Smooth muscle cell (in vitro differentiated cells): ENCODE results near the gene RASL12. TPM values are rescaled to one million over a fixed set of nuclear protein-coding genes. Genes with fewer than 3 reads are reported as not detected.

Source experiments
- DNase-seq: peaks from one replicate; lab custom pipeline; 2025; ENCODE audit not compliant: unreplicated experiment; lab: John Stamatoyannopoulos, UW
- H2AFZ ChIP-seq: fragments of 200-600 bp; sonication (generic); 2 replicates; pipeline ENCODE4 v1.6.0; 2016; ENCODE audit warnings: antibody characterized with exemption, low read depth, mild to moderate bottlenecking
- H3F3A ChIP-seq: fragments of 200-600 bp; sonication (generic); 2 replicates; pipeline ENCODE4 v1.6.0; 2017; ENCODE audit warnings: antibody characterized with exemption, low read depth
- H3K27ac ChIP-seq: fragments of 200-600 bp; sonication (generic); 2 replicates; pipeline ENCODE4 v1.5.1; 2016; ENCODE audit warnings: low read depth, mild to moderate bottlenecking
- H3K27me3 ChIP-seq: fragments of 200-600 bp; sonication (generic); 2 replicates; pipeline ENCODE4 v1.6.1; 2016; ENCODE audit warnings: low read depth, mild to moderate bottlenecking
- H3K36me3 ChIP-seq: fragments of 200-600 bp; sonication (generic); 2 replicates; pipeline ENCODE4 v1.5.1; 2016; ENCODE audit warnings: low read depth
- H3K4me1 ChIP-seq: fragments of 200-600 bp; sonication (generic); 2 replicates; pipeline ENCODE4 v1.5.1; 2016; ENCODE audit warnings: low read depth
- H3K4me2 ChIP-seq: fragments of 200-600 bp; sonication (generic); 2 replicates; pipeline ENCODE4 v1.6.0; 2016; ENCODE audit warnings: mild to moderate bottlenecking
- H3K4me3 ChIP-seq: fragments of 200-600 bp; sonication (generic); 2 replicates; pipeline ENCODE4 v1.5.1; 2016; ENCODE audit warnings: mild to moderate bottlenecking
- H3K79me2 ChIP-seq: fragments of 200-600 bp; sonication (generic); 2 replicates; pipeline ENCODE4 v1.6.0; 2016; ENCODE audit warnings: low read depth, mild to moderate bottlenecking
- H3K9ac ChIP-seq: fragments of 200-600 bp; sonication (generic); 2 replicates; pipeline ENCODE4 v1.6.0; 2016; ENCODE audit warnings: low read depth
- H3K9me3 ChIP-seq: fragments of 200-600 bp; sonication (generic); replicated peaks from 2 replicates; pipeline ENCODE4 v1.5.1; 2016; ENCODE audit warnings: low read depth
- H4K20me1 ChIP-seq: fragments of 200-600 bp; sonication (generic); 2 replicates; pipeline ENCODE4 v1.6.0; 2016; ENCODE audit warnings: low read depth
- CTCF ChIP-seq: fragments of 200-600 bp; sonication (generic); IDR thresholded peaks from 2 replicates; pipeline ENCODE4 v1.5.1; 2017; ENCODE audit warnings: borderline replicate concordance, mild to moderate bottlenecking, antibody characterized with exemption; ENCODE audit not compliant: insufficient read depth, poor library complexity, severe bottlenecking
- WGBS: methylation state at CpG from one replicate; pipeline ENCODE4 v1.1.7; 2016; ENCODE audit warnings: low lambda C conversion rate; 5-methylcytosine and 5-hydroxymethylcytosine counted together
- polyA plus RNA-seq: library from polyadenylated mRNA; unstranded; fragments of >200 nt; fragmentation: Nextera tagmentation; extraction: Ambion mirVana; gene quantifications from 2 replicates; pipeline ENCODE4 v1.2.1, GENCODE V29; 2016
- total RNA-seq: library from RNA; depleted of rRNA; stranded (reverse); fragments of >200 nt; gene quantifications from 2 replicates; pipeline ENCODE4 v1.2.3, GENCODE V29; 2014

RASL12 gene
- total and polyA plus RNA-seq, 2 experiments from 2014 or later, result 8.7 to 14.6 TPM

- no peaks in the 10 kb centered on the region for H3F3A ChIP-seq
- no peak for DNase-seq
- no peak overlapping the region for H3K4me2 ChIP-seq
- 86% methylated on average over 2 of the region's 2 CpGs for WGBS
- no peaks in the 10 kb centered on the region for H3K9me3 ChIP-seq
- H2AFZ ChIP-seq, result no peak overlapping the region
- no peak overlapping the region for H3K9ac ChIP-seq
- H4K20me1 ChIP-seq, result no peaks in the 10 kb centered on the region
- H3K36me3 ChIP-seq, result no peaks in the 10 kb centered on the region
- H3K27ac ChIP-seq, result no peak overlapping the region
- no peaks in the 10 kb centered on the region for H3K4me1 ChIP-seq
- H3K27me3 ChIP-seq, result no peaks in the 10 kb centered on the region
- TF ChIP-seq CTCF, result no peak
- no peaks in the 10 kb centered on the region for H3K79me2 ChIP-seq
- H3K4me3 ChIP-seq, result no peak overlapping the region
Measured at GRCh38 chr15:65041787-65042186, 26.0 kb downstream of the RASL12 start.

DNA sequence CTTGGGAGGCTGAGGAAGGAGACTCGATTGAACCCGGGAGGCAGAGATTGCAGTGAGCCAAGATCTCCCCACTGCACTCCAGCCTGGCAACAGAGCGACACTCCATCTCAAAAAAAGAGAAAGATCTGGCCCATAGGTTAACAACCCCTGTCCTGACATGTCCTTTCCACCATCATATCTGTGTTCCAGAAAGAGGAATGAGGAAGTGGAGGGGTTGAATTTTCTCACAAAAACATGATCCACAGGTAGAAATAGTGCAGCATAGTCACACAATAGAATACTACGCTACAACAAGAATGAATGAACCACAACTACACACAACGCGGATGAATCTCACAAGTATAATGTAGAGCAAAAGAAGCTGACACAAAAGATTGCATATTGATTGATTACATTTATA, 27.3 kb downstream of the RASL12 start:
- Histone ChIP-seq H3K4me2 (no peak overlapping the region), H2AFZ (no peak overlapping the region)
- 96% methylated on average over 6 of the region's 6 CpGs for WGBS

DNA sequence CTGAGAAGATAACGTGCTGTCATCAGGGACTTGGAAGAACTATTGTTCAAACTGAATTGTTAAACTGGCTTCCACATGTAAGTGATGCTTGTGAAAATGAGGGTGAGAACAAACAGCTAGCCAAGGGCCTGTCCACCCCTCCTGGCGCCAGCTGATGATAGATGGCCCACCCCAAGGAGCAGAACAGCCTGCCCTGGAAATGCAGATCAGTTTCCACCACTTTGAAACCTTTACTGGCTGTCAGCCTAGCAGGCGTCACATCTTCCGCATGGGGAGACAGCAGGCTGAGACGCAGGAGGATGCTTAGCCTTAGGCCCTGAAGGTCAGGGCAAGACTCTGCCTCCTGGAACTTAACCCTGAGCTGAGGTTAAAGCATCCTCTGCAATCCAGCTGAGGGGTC, 29.0 kb downstream of the RASL12 start:
- Histone ChIP-seq H4K20me1 (no peaks in the 10 kb centered on the region), H3K4me1 (no peaks in the 10 kb centered on the region)
- DNase-seq, result no peak

More for the DNA sequence above, 27.3 kb downstream of the RASL12 start:
- Histone ChIP-seq H3K4me1 (no peaks in the 10 kb centered on the region), H3K79me2 (no peaks in the 10 kb centered on the region), H4K20me1 (no peaks in the 10 kb centered on the region), H3K27ac (no peak overlapping the region), H3K9me3 (no peaks in the 10 kb centered on the region), H3K4me3 (no peak overlapping the region), H3K9ac (no peak overlapping the region), H3K36me3 (no peaks in the 10 kb centered on the region), H3K27me3 (no peaks in the 10 kb centered on the region), H3F3A (no peaks in the 10 kb centered on the region)
- no peak for TF ChIP-seq CTCF
- no peak for DNase-seq

More for the DNA sequence above, 29.0 kb downstream of the RASL12 start:
- H3K27ac ChIP-seq, result no peak overlapping the region
- H2AFZ ChIP-seq, result no peak overlapping the region
- TF ChIP-seq CTCF, result no peak
- no peaks in the 10 kb centered on the region for H3K79me2 ChIP-seq
- no peaks in the 10 kb centered on the region for H3K36me3 ChIP-seq
- no peaks in the 10 kb centered on the region for H3F3A ChIP-seq
- WGBS, result 84% methylated on average over 5 of the region's 5 CpGs
- H3K9ac ChIP-seq, result no peak overlapping the region
- no peaks in the 10 kb centered on the region for H3K9me3 ChIP-seq
- H3K4me2 ChIP-seq, result no peak overlapping the region
- H3K4me3 ChIP-seq, result no peak overlapping the region
- H3K27me3 ChIP-seq, result no peaks in the 10 kb centered on the region
